OCI-LY3 (cell line): ENCODE data around the gene KIFC1.

ENCODE experiments used
- EZH2phosphoT487 ChIP-seq: fragments of 200-600 bp; shearing (Covaris generic); IDR thresholded peaks from 2 replicates; pipeline ENCODE4 v1.6.1; 2018; ENCODE audit warnings: antibody characterized with exemption, mixed run types, low read depth
- TF ChIP-seq, protein P1 (sequence below): fragments of 200-600, 300-600 bp; sonication (generic); IDR thresholded peaks from 2 replicates; pipeline ENCODE4 v1.5.1; 2014; ENCODE audit warnings: antibody characterized with exemption, low read length, low read depth

DNA sequence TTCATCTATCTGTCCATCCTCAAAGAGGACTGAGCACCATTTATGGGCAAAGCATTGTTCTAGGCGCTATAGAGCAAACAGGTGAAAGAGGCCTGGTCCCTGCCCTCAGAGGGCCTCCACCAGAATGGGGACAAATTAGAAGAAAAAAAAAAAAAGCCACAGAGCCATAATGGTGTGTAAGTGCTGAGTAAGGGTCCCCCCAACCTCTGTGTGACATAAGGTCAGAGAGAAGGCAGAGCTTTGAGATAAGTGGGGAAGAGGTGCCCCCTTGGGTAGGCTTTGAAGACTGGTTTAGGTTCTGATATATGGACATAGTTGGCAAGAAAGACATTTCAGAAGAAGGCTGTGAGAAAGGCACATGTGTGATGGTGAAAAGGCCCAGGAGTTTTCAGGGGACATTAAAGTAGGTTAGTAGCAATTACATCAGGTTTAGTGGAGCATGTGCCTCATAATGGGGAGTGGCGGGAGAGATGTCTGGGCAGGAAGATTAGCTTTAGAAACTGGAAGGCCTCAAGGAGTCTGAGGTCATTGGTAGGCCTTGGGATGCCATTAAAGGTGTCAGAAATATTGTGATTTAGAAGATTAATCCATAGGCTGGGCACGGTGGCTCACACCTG lies 47.5 kb downstream of the KIFC1 start:
- TF ChIP-seq, protein P1, sequence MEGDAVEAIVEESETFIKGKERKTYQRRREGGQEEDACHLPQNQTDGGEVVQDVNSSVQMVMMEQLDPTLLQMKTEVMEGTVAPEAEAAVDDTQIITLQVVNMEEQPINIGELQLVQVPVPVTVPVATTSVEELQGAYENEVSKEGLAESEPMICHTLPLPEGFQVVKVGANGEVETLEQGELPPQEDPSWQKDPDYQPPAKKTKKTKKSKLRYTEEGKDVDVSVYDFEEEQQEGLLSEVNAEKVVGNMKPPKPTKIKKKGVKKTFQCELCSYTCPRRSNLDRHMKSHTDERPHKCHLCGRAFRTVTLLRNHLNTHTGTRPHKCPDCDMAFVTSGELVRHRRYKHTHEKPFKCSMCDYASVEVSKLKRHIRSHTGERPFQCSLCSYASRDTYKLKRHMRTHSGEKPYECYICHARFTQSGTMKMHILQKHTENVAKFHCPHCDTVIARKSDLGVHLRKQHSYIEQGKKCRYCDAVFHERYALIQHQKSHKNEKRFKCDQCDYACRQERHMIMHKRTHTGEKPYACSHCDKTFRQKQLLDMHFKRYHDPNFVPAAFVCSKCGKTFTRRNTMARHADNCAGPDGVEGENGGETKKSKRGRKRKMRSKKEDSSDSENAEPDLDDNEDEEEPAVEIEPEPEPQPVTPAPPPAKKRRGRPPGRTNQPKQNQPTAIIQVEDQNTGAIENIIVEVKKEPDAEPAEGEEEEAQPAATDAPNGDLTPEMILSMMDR, result no peak
- no peak for TF ChIP-seq EZH2phosphoT487
